Lung (tissue), 12 donors: ENCODE data around the gene GHRL. TPM values are rescaled to one million over a fixed set of nuclear protein-coding genes. Genes with fewer than 3 reads are reported as not detected.

Experiments used
- ATAC-seq: fragments of 200-7000 bp; cut with Tn5 transposase; one replicate; pipeline ENCODE4 v1.9.1; 2020; ENCODE audit warnings: moderate number of reproducible peaks; ENCODE audit not compliant: insufficient read depth, low FRiP score
- DNase-seq, 3 donors: peaks; one replicate each; pipeline ENCODE4 v3.0.0-alpha.2; 2013 to 2017
- H3K27ac ChIP-seq, 2 donors: one replicate each; pipeline ENCODE4 v1.5.1; 2013; ENCODE audit warnings: mild to moderate bottlenecking in 2 of 2, moderate library complexity in 2 of 2, control low read depth in 1 of 2, inconsistent platforms in 1 of 2, low read depth in 1 of 2, low read length in 1 of 2
- H3K27me3 ChIP-seq, 3 donors: one replicate each; pipeline ENCODE4 v1.5.1; 2013; ENCODE audit warnings: low read length in 2 of 3; ENCODE audit not compliant: control insufficient read depth in 3 of 3, insufficient read depth in 3 of 3
- H3K36me3 ChIP-seq, 4 donors: one replicate each; pipeline ENCODE4 v1.5.1; 2013; ENCODE audit warnings: low read length in 4 of 4, mild to moderate bottlenecking in 1 of 4, moderate library complexity in 1 of 4; ENCODE audit not compliant: control insufficient read depth in 4 of 4, insufficient read depth in 4 of 4
- H3K4me1 ChIP-seq, 5 donors: one replicate each; pipeline ENCODE4 v1.5.1; 2013; ENCODE audit warnings: low read length in 5 of 5, mild to moderate bottlenecking in 2 of 5, moderate library complexity in 1 of 5; ENCODE audit not compliant: control insufficient read depth in 5 of 5, insufficient read depth in 5 of 5
- H3K4me3 ChIP-seq: one replicate; pipeline ENCODE4 v1.5.1; 2013; ENCODE audit warnings: mild to moderate bottlenecking, control low read depth, moderate library complexity
- H3K9ac ChIP-seq, 2 donors: one replicate each; pipeline ENCODE4 v1.5.1; 2013; ENCODE audit warnings: low read length in 2 of 2, control low read depth in 1 of 2; ENCODE audit not compliant: insufficient read depth in 1 of 2
- H3K9me3 ChIP-seq, 4 donors: one replicate each; pipeline ENCODE4 v1.5.1; 2013; ENCODE audit warnings: low read length in 3 of 4, mild to moderate bottlenecking in 1 of 4, moderate library complexity in 1 of 4; ENCODE audit not compliant: control insufficient read depth in 4 of 4, insufficient read depth in 3 of 4
- CTCF ChIP-seq: IDR thresholded peaks from 2 replicates; pipeline ENCODE4 v1.5.1; 2012; ENCODE audit warnings: mild to moderate bottlenecking; ENCODE audit errors: control extremely low read depth, extremely low read depth
- WGBS, 2 donors: extraction: QIAGEN DNeasy Blood & Tissue Kit; methylation state at CpG; one replicate each; pipeline ENCODE4 v1.1.7; 2013; 5-methylcytosine and 5-hydroxymethylcytosine counted together
- polyA plus RNA-seq, 2 donors: library from polyadenylated mRNA; stranded (reverse); fragments of 200-250 nt; gene quantifications; one replicate each; pipeline ENCODE4 v1.2.1, GENCODE V29; 2013
- total RNA-seq, 2 donors: library from RNA; depleted of rRNA in 1 of 2; stranded (reverse); fragments of >200 nt in 1 of 2; gene quantifications; one replicate each; pipeline ENCODE4 v1.2.1, GENCODE V29; 2014 to 2021
- donor health status: control.
- donor health status: control.
- donor health status: Bipolar disorder and iron deficiency.
- donor health status: healthy.
- donor health status: DM: yes; HTN: yes; CAD: no.

Gene GHRL
- total and polyA plus RNA-seq, 4 donors, result 5.4 to 28.2 (median 10.7) TPM

GRCh38 chr3:10338164-10338470 lies 45.4 kb upstream of the GHRL start:
- H3K36me3 ChIP-seq, result no peaks in the 10 kb centered on the region
- H3K4me3 ChIP-seq, result no peak overlapping the region
- H3K9ac ChIP-seq, result no peak overlapping the region
- peaks cover 0 to 2% (median 0%) of the 10 kb centered on the region in 5 donors for H3K4me1 ChIP-seq
- no peak overlapping the region for H3K27ac ChIP-seq
- ATAC-seq (no peak), DNase-seq (no peak)
- no peaks in the 10 kb centered on the region for H3K9me3 ChIP-seq
- 86 to 92% methylated on average over 15 to 16 of the region's 16 CpGs for WGBS, 2 donors
- TF ChIP-seq CTCF, result no peak
- peaks cover 0 to 10% (median 0%) of the 10 kb centered on the region in 3 donors for H3K27me3 ChIP-seq

- Histone ChIP-seq H3K27me3 (peaks cover 0 to 10% (median 0%) of the 10 kb centered on the region in 3 donors), H3K9me3 (no peaks in the 10 kb centered on the region), H3K36me3 (no peaks in the 10 kb centered on the region), H3K4me3 (no peak overlapping the region), H3K4me1 (peaks cover 0 to 2% (median 0%) of the 10 kb centered on the region in 5 donors), H3K9ac (no peak overlapping the region), H3K27ac (no peak overlapping the region)
- 78 to 88% methylated on average over 20 of the region's 20 CpGs for whole genome bisulfite sequencing, 2 donors
- DNase-seq, result no peak
- ATAC-seq, result no peak
- TF ChIP-seq CTCF, result no peak
Measured at GRCh38 chr3:10337323-10338163, 44.8 kb upstream of the GHRL start.

- no peak for TF ChIP-seq CTCF
- Histone ChIP-seq H3K27me3 (peaks cover 0 to 10% (median 0%) of the 10 kb centered on the region in 3 donors), H3K9ac (no peak overlapping the region), H3K9me3 (no peaks in the 10 kb centered on the region), H3K36me3 (no peaks in the 10 kb centered on the region), H3K4me3 (no peak overlapping the region), H3K4me1 (peaks cover 0 to 2% (median 0%) of the 10 kb centered on the region in 5 donors), H3K27ac (no peak overlapping the region)
- ATAC-seq (no peak), DNase-seq (no peak)
- 78 to 90% methylated on average over 11 of the region's 11 CpGs for WGBS, 2 donors
Measured at GRCh38 chr3:10336761-10337160, 44.0 kb upstream of the GHRL start.
